Testis (tissue), 2 donors: ENCODE data around the gene BUD13.

Experiments
- POLR2A ChIP-seq: fragments of 450-650 bp; IDR thresholded peaks from one replicate; pipeline ENCODE4 v1.6.1; 2017; ENCODE audit warnings: antibody characterized with exemption, mild to moderate bottlenecking, moderate library complexity
- TF ChIP-seq, protein P1 (sequence below), 3 experiments: fragments of 450-650 bp in 2 of 3; fragments of 200-600 bp in 1 of 3; sonication (generic) in 1 of 3; IDR thresholded peaks; one replicate each; pipeline ENCODE4 v1.5.1; 2016 to 2019; ENCODE audit warnings: antibody characterized with exemption in 3 of 3, mild to moderate bottlenecking in 2 of 3, moderate library complexity in 1 of 3

DNA sequence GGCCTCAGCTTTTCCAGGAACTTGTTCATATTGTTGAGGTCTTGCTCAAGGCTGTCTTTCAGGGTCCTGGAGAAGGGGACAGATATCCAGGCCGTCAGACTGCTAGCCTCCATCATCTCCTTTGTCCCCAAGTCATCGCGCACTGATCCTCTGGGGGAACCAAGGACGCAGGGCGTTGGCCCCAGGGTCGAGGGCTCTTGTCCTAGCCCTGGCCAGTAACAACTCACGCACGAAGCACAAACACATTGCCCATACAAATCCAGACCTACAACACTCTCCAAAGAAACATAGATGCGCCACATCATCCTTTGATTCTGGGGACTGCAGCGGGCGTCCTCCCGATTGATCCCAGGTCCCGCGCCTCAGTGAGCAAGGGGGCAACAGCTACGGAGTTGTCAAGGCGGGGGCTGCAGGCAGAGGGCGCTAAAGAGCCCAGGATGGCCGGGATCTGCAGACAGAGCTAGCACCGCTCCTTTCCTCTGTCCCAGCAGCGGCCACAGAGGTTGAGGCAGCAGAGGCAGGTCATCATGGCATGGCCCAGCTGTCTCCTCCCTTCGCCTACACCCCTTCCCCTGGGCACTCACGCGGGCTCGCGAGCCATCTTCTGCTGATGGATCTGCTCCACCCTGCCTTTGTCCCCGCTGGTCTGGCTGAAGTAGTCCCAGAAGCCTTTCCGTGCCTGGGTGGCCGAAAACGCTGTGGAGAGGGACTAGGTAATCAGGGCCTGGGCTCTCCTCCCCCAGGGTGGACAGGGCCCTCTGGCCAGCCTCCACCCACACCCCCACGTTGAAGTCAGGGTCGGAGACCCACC lies 18.4 kb upstream of the BUD13 start:
- TF ChIP-seq, protein P1, sequence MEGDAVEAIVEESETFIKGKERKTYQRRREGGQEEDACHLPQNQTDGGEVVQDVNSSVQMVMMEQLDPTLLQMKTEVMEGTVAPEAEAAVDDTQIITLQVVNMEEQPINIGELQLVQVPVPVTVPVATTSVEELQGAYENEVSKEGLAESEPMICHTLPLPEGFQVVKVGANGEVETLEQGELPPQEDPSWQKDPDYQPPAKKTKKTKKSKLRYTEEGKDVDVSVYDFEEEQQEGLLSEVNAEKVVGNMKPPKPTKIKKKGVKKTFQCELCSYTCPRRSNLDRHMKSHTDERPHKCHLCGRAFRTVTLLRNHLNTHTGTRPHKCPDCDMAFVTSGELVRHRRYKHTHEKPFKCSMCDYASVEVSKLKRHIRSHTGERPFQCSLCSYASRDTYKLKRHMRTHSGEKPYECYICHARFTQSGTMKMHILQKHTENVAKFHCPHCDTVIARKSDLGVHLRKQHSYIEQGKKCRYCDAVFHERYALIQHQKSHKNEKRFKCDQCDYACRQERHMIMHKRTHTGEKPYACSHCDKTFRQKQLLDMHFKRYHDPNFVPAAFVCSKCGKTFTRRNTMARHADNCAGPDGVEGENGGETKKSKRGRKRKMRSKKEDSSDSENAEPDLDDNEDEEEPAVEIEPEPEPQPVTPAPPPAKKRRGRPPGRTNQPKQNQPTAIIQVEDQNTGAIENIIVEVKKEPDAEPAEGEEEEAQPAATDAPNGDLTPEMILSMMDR (IDR thresholded peaks at IDR 0.05): peak; percentile 90 to 93 (median 92)
- no peak for TF ChIP-seq POLR2A
